ENCODE measurements around the gene HCRTR2.
"Not testable (repeated sequence)": the region's sequence is repeated elsewhere in the genome, so short reads cannot be mapped to it uniquely, and the experiment has no call there.

The HCRTR2 gene

DNA sequence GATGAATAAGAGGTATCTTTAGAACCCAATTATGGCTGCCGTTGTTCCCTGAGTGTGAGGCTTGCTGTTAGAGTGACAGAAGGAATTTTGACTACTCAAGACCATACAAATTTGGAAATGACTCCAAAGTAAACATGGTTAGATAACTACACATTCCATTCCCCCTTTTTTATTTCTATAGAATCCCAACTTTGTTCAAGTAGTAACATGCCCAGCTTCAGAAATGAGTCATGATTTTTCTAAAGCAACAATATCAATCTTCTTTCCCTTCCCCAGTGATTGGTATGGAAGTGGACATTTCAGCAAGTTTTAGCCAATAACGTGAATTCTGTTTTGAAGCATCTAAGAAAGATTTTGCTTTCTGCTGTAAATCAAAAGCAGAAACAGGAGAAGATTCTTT lies 37.8 kb downstream of the HCRTR2 start:
- peak; percentile 11 for DNase-seq (ENCODE audit: low read depth)
- H3K4me3 ChIP-seq (ENCODE audit: low read depth, low read length) = no peak overlapping the region
- in situ Hi-C loops (cut with HindIII; ENCODE audit: low sequenced_read_pairs) = no loop called here
- TF ChIP-seq, protein P1, sequence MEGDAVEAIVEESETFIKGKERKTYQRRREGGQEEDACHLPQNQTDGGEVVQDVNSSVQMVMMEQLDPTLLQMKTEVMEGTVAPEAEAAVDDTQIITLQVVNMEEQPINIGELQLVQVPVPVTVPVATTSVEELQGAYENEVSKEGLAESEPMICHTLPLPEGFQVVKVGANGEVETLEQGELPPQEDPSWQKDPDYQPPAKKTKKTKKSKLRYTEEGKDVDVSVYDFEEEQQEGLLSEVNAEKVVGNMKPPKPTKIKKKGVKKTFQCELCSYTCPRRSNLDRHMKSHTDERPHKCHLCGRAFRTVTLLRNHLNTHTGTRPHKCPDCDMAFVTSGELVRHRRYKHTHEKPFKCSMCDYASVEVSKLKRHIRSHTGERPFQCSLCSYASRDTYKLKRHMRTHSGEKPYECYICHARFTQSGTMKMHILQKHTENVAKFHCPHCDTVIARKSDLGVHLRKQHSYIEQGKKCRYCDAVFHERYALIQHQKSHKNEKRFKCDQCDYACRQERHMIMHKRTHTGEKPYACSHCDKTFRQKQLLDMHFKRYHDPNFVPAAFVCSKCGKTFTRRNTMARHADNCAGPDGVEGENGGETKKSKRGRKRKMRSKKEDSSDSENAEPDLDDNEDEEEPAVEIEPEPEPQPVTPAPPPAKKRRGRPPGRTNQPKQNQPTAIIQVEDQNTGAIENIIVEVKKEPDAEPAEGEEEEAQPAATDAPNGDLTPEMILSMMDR (IDR thresholded peaks at IDR 0.05; ENCODE audit: low read depth, low read length, missing control alignments) = no peak

DNA sequence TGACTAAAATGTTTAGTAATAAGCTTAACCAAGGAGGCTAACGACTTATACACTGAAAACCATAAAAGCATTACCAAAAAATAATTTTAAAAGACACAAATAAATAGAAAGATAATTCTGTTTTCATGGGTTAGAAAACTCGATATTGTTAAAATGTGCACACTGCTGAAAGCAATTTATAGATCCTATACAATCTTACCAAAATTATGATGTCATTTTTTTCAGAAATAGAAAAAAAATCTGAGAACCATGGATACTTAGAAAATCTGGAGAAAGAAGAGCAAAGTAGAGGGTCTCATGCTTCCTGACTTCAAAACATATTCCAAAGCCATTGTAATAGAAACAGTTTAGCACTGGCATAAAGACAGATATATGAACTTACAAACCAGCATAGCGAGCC lies 46.6 kb downstream of the HCRTR2 start:
- H3K4me3 ChIP-seq (ENCODE audit: low read depth, low read length) = no peak overlapping the region
- TF ChIP-seq, protein P1 (IDR thresholded peaks at IDR 0.05; ENCODE audit: low read depth, low read length, missing control alignments) = no peak
- no peak for DNase-seq (ENCODE audit: low read depth)
- in situ Hi-C loops (cut with HindIII; ENCODE audit: low sequenced_read_pairs) = no loop called here

DNA sequence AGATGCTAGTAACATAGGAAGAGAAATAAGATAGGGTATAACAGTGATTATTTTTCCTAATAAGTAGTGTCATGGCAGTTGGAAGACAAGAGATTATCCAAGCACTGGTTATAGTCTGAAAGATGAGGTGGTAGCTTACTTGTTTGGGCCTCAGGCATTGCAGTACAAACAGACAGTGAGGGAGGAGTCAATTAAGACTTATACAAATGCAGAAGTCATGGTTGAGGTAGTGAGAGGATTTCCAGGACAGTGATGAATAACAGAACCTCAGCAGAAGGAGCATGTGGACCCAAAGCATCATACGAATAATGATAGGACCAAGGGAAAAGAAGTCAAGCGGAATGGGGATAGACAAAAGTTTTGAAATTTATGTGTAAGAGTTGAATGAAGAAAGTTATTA lies 53.5 kb downstream of the HCRTR2 start:
- H3K4me3 ChIP-seq (ENCODE audit: low read depth, low read length) = no peak overlapping the region
- in situ Hi-C loops (cut with HindIII; ENCODE audit: low sequenced_read_pairs) = no loop called here
- DNase-seq (ENCODE audit: low read depth) = no peak
- TF ChIP-seq, protein P1 (IDR thresholded peaks at IDR 0.05; ENCODE audit: low read depth, low read length, missing control alignments) = no peak

DNA sequence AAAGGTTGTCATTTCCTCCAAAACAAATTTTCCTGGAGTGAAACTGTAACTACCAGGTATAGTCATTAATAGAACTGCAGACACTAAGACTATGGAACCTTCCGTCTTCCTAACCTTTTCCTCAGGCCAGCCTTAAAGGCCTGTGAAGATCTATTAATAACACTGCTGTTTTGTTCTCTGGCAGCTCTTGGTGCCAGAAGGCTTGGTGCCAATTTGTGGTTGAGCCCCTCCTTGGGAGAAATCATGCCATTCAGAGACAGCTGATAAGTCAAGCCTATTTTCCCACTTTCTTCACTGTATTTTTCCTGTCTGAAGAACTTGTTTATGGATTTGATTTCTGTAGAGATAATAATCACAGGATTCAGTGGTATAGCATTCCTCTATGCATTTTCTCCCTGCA lies 64.8 kb downstream of the HCRTR2 start:
- in situ Hi-C loops (cut with HindIII; ENCODE audit: low sequenced_read_pairs) = no loop called here
- DNase-seq (ENCODE audit: low read depth) = peak; percentile 57

DNA sequence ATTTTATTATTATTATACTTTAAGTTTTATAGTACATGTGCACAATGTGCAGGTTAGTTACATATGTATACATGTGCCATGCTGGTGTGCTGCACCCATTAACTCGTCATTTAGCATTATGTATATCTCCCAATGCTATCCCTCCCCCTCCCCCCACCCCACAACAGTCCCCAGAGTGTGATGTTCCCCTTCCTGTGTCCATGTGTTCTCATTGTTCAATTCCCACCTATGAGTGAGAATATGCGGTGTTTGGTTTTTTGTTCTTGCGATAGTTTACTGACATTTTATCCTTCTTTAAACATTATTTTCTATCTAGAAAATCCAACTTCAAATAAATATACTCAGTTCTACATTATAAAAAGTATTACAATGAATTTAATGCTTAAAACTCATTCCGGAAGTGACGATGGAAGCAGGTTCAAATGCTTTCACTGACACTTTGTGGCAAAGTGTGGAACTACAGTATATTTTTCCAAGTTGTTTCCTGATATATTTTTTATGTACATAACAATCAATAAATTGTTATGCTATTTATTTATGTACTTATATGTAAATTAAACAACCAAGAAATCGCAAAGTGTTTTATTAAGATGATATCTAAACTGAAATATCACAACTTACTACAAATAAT lies 66.8 kb downstream of the HCRTR2 start:
- H3K4me3 ChIP-seq (ENCODE audit: low read depth, low read length); in situ Hi-C loops (cut with HindIII; ENCODE audit: low sequenced_read_pairs): not testable (repeated sequence)
- peak; percentile 16 for DNase-seq (ENCODE audit: low read depth)
- TF ChIP-seq, protein P1 (IDR thresholded peaks at IDR 0.05; ENCODE audit: low read depth, low read length, missing control alignments) = peak; percentile 53

More for the DNA sequence above, 64.8 kb downstream of the HCRTR2 start:
- TF ChIP-seq, protein P1 (IDR thresholded peaks at IDR 0.05; ENCODE audit: low read depth, low read length, missing control alignments) = no peak
- H3K4me3 ChIP-seq (ENCODE audit: low read depth, low read length) = no peak overlapping the region

DNA sequence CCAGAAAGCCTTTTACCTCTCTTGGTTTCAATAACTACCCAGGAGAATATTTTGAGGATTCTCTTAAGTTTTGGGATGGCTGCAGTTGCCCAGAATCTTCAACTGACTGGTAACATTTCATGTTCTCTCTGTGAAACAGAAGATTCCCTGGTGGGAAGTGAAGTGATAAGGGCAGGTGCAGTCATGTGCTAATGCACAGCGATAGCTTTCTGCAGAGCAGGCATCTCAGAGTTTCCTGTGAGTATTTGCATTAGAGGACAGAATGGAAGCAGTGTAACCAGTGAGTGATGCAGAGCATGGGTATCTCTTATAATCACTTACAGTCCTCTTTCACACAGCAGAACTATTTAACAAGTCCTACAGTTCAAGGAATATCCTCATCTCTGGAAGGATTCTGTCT lies 76.1 kb downstream of the HCRTR2 start:
- H3K4me3 ChIP-seq (ENCODE audit: low read depth, low read length) = no peak overlapping the region
- TF ChIP-seq, protein P1 (IDR thresholded peaks at IDR 0.05; ENCODE audit: low read depth, low read length, missing control alignments) = no peak
- in situ Hi-C loops (cut with HindIII; ENCODE audit: low sequenced_read_pairs) = no loop called here
- DNase-seq (ENCODE audit: low read depth) = no peak
